SK-N-MC (cell line): ENCODE measurements around the gene AQP6.

ENCODE experiments used
- EZH2 ChIP-seq: fragments of 200-600 bp; sonication (generic); IDR thresholded peaks from one replicate; pipeline ENCODE4 v1.6.1; 2017; ENCODE audit warnings: antibody characterized with exemption
- POLR2AphosphoS5 ChIP-seq: IDR thresholded peaks from 2 replicates; pipeline ENCODE4 v1.6.1; 2012; ENCODE audit warnings: mild to moderate bottlenecking, low read depth, low read length, borderline replicate concordance

- no peak for TF ChIP-seq POLR2AphosphoS5
- TF ChIP-seq EZH2, result no peak
Measured at GRCh38 chr12:49963976-49964815, 8.6 kb upstream of the AQP6 start.
